H1 (cell line): ENCODE data around the gene MYO5B. TPM values are rescaled to one million over a fixed set of nuclear protein-coding genes. Genes with fewer than 3 reads are reported as not detected.

Experiments used
- RFX5 ChIP-seq: IDR thresholded peaks from 2 replicates; pipeline ENCODE4 v1.6.1; 2011; ENCODE audit warnings: low read depth, low read length, improper control_type of control experiment, borderline replicate concordance
- polyA plus RNA-seq, 7 experiments: library from polyadenylated mRNA; depleted of rRNA in 3 of 7; stranded (reverse) in 5 of 7; unstranded in 2 of 7; fragments of >200 nt in 5 of 7; fragments of 200-250 nt in 2 of 7; gene quantifications; 1 replicate in 5 of 7; 2 replicates in 1 of 7; 4 replicates in 1 of 7; pipeline versions ENCODE4 v1.2.1 to v1.2.3, GENCODE V29; 2011 to 2013; ENCODE audit warnings: missing spikeins in 2 of 7, mixed read lengths in 2 of 7
- total RNA-seq: library from RNA; stranded (reverse); fragmentation: NEBNext Ultra II Directional; extraction: Animal tissue kit (Norgen Biotek cat#: 25700); gene quantifications from 2 replicates; pipeline ENCODE4 v1.2.1, GENCODE V29; 2021

The MYO5B gene
- total and polyA plus RNA-seq, 2 of the 8 experiments (the other 6 are each of a cell fraction or from before 2014, with no cell fraction given), result 6.4 to 7.7 TPM

GRCh38 chr18:50090370-50091312 lies 104.3 kb downstream of the MYO5B start (continued):
- TF ChIP-seq RFX5, result no peak
